Activated naive CD8-positive, alpha-beta T cell treated with anti-CD3 and anti-CD28 coated beads for 36 hours (primary cell): ENCODE measurements around the gene TRAF1. TPM values are rescaled to one million over a fixed set of nuclear protein-coding genes. Genes with fewer than 3 reads are reported as not detected.
A peak's percentile ranks its signal among the peaks of the same experiment; 100 is the strongest.
"Not testable (repeated sequence)": the region's sequence is repeated elsewhere in the genome, so short reads cannot be mapped to it uniquely, and the experiment has no call there.

Experiments
- DNase-seq: peaks from one replicate; pipeline ENCODE4 v3.0.0; 2021
- H3K27ac Mint-ChIP-seq: one replicate; pipeline ENCODE4 v1.8.0; 2022; ENCODE audit warnings: mild to moderate bottlenecking, moderate library complexity, mixed read lengths
- H3K27me3 Mint-ChIP-seq: one replicate; pipeline ENCODE4 v1.8.0; 2022; ENCODE audit warnings: mild to moderate bottlenecking, mixed read lengths
- H3K36me3 Mint-ChIP-seq: one replicate; pipeline ENCODE4 v1.8.0; 2021; ENCODE audit warnings: mild to moderate bottlenecking, mixed read lengths
- H3K4me1 Mint-ChIP-seq: one replicate; pipeline ENCODE4 v1.8.0; 2021; ENCODE audit warnings: mixed read lengths
- H3K4me3 Mint-ChIP-seq: one replicate; pipeline ENCODE4 v1.8.0; 2022; ENCODE audit warnings: mild to moderate bottlenecking, moderate library complexity, mixed read lengths
- H3K9me3 Mint-ChIP-seq: one replicate; pipeline ENCODE4 v1.8.0; 2022; ENCODE audit warnings: mixed read lengths
- total RNA-seq, 2 experiments: library from RNA; stranded (reverse); gene quantifications; one replicate each; pipeline ENCODE4 v1.2.3, GENCODE V29; 2021

The TRAF1 gene, protein sequence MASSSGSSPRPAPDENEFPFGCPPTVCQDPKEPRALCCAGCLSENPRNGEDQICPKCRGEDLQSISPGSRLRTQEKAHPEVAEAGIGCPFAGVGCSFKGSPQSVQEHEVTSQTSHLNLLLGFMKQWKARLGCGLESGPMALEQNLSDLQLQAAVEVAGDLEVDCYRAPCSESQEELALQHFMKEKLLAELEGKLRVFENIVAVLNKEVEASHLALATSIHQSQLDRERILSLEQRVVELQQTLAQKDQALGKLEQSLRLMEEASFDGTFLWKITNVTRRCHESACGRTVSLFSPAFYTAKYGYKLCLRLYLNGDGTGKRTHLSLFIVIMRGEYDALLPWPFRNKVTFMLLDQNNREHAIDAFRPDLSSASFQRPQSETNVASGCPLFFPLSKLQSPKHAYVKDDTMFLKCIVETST
- total RNA-seq = 100 to 1,000 TPM; 169 to 170 TPM

DNA sequence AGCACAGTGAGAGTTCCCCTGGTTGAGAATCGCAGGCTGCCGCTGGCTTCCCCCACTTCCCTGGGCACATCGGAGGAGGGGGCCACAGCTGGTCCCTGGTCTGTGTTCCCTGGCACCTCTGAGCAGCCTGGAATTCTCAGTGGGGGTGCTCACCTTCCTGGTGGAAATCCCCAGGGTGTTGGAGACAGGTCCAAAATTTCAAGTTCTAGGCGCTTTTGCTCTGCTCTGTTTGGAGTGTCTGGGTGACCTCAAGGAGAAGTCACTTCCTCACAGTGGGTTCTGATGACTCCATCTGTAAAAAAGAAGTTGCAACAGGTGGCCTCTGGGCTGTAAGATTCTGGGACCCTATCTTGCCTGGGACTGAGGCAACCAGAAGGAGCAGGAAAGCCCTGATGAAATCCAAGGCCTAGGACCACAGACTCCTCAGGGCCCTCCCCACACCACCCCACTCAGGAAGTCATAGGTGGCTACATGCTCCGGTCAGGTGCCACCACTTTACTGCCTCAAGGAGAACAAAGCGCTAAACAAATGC is at the start of gene TRAF1:
TRAF1 (minus strand) TSS at position 400 of the 532 bp plus-strand sequence. CDS start 721 bp downstream, outside the sequence.
- Mint-ChIP-seq H3K36me3 (peaks cover 71% of the 10 kb centered on the region), H3K27me3 (no peaks in the 10 kb centered on the region), H3K27ac (peak within 1 kb of the TSS; percentile 93), H3K4me1 (peaks cover 75% of the 10 kb centered on the region), H3K4me3 (peak within 1 kb of the TSS; percentile 93), H3K9me3 (peaks cover 1% of the 10 kb centered on the region)
- DNase-seq = no peak

DNA sequence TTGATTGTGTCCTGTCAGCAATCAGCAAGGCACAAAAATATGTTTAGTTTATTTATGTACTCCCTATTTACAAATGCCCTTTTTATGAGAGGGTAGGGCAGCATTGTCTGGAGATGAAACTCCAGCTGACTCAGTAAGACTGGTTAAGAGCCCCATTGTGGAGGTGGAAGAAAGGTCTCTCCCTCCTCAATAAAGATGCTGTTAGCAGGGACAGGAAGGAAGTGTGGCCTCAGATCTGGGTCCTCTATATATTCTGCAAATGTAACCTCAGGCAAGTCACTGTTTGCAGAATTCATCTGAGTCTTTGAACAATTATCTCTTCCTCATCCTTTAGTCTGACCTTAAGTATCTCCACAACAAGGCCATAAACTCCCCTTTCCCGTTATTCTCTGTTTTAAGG is 48.3 kb upstream of the TRAF1 start:
- no peak for DNase-seq

DNA sequence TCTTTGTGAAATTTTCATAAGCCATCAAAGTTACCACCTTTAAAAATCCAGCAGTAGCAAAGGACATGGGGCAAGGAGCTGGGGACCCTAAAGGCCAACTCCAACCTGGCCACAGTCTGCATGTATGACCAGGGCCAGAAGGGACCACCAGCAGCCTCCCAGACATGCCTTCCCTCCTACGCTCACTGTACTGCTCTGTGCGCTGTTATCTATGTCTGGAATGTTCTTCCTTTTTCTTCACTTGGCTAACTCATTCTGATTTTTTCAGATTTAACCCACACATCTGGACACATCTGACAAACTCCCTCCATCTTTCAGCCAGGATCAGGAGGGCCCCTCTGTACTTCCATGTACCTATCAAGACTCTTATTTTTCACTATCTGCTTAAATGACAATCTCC is 47.6 kb upstream of the TRAF1 start:
- Mint-ChIP-seq H3K27ac (no peak overlapping the region), H3K27me3 (no peaks in the 10 kb centered on the region), H3K9me3 (no peaks in the 10 kb centered on the region), H3K36me3 (no peaks in the 10 kb centered on the region), H3K4me3 (no peak overlapping the region), H3K4me1 (peaks cover 19% of the 10 kb centered on the region)
- DNase-seq = no peak

More for the DNA sequence above, 48.3 kb upstream of the TRAF1 start:
- no peak overlapping the region for H3K4me3 Mint-ChIP-seq
- H3K9me3 Mint-ChIP-seq = no peaks in the 10 kb centered on the region
- peak overlapping the region; percentile 50 for H3K27ac Mint-ChIP-seq
- H3K27me3 Mint-ChIP-seq = no peaks in the 10 kb centered on the region
- no peaks in the 10 kb centered on the region for H3K36me3 Mint-ChIP-seq
- H3K4me1 Mint-ChIP-seq = peaks cover 19% of the 10 kb centered on the region

DNA sequence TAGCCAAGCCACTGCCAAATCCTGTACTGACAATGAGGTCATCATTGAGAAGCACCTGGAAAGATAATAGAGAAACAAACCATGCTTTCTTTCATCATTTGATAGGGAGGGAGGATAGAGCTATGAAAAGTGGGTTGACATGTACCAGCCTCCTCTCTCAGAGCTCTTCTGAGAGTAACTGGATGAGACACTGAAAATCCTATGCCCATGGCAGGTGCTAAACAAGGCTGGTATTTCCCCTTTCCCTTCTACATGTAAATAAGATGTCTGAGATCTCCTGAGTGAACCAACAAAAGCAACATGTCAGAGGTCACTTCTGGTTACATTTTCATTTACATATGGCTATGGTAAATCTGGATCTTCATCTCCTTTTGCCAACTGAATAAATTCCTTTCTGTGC is 45.3 kb upstream of the TRAF1 start:
- H3K27ac Mint-ChIP-seq = no peak overlapping the region
- peaks cover 19% of the 10 kb centered on the region for H3K4me1 Mint-ChIP-seq
- DNase-seq = no peak
- no peak overlapping the region for H3K4me3 Mint-ChIP-seq
- H3K9me3 Mint-ChIP-seq = no peaks in the 10 kb centered on the region
- H3K27me3 Mint-ChIP-seq = no peaks in the 10 kb centered on the region
- H3K36me3 Mint-ChIP-seq = no peaks in the 10 kb centered on the region

DNA sequence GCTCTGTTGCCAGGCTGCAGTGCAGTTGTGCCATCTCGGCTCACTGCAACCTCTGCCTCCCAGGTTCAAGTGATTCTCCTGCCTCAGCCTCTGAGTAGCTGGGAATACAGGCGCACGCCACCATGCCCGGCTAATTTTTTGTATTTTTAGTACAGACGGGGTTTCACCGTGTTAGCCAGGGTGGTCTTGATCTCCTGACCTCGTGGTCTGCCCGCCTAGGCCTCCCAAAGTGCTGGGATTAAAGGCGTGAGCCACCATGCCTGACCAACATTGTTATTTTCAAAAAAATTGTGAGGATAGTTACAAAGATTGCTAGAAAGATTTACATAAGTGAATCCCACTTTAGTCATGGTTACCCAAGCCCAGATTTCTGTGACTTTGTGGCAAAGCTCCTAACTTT is 44.9 kb upstream of the TRAF1 start:
- not testable (repeated sequence) for H3K4me3 Mint-ChIP-seq, H3K36me3 Mint-ChIP-seq

DNA sequence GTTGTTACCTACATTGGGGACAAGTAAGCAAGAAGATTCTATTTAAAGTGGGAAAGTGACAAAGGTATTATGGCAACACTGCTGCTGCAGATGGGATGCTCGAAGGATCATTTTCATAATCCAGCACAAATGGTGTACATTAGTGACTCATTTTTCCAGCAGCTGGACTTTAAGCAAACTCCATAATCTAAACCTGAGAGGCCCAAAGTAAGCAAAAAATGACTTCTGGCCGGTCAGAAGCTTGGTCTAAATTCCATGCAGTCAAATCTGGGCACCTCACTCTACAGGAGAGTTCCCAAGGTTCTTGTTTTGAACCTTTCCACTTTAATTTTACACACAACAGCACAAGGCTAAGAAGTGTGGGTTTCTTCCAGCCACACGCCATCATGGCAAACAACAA is 43.6 kb upstream of the TRAF1 start:
- H3K9me3 Mint-ChIP-seq = no peaks in the 10 kb centered on the region
- peaks cover 16% of the 10 kb centered on the region for H3K4me1 Mint-ChIP-seq
- no peaks in the 10 kb centered on the region for H3K36me3 Mint-ChIP-seq
- no peaks in the 10 kb centered on the region for H3K27me3 Mint-ChIP-seq
- no peak overlapping the region for H3K27ac Mint-ChIP-seq
- DNase-seq = no peak
- H3K4me3 Mint-ChIP-seq = no peak overlapping the region

More for the DNA sequence above, 44.9 kb upstream of the TRAF1 start:
- not testable (repeated sequence) for H3K27me3 Mint-ChIP-seq, DNase-seq, H3K27ac Mint-ChIP-seq, H3K9me3 Mint-ChIP-seq
- peaks cover 19% of the 10 kb centered on the region for H3K4me1 Mint-ChIP-seq

DNA sequence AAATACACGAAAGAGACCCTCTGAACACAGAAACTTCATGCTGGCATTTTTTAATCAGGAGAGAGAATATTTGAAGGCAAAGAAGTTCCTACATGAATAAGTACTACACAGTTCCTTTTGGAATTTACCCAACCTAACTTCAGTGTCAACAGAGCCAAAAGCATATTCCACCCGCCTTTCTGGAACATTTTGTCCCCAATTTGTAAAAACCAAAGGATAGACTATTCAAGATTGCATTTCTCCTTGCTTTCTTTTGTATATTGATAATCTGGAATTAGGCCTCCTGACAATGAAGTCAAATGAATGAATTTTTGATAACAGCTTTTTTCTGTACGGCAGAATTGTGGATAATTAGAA is 39.4 kb upstream of the TRAF1 start:
- no peak for DNase-seq
- Mint-ChIP-seq H3K36me3 (no peaks in the 10 kb centered on the region), H3K27me3 (no peaks in the 10 kb centered on the region), H3K27ac (no peak overlapping the region), H3K4me1 (no peaks in the 10 kb centered on the region), H3K9me3 (no peaks in the 10 kb centered on the region), H3K4me3 (no peak overlapping the region)

DNA sequence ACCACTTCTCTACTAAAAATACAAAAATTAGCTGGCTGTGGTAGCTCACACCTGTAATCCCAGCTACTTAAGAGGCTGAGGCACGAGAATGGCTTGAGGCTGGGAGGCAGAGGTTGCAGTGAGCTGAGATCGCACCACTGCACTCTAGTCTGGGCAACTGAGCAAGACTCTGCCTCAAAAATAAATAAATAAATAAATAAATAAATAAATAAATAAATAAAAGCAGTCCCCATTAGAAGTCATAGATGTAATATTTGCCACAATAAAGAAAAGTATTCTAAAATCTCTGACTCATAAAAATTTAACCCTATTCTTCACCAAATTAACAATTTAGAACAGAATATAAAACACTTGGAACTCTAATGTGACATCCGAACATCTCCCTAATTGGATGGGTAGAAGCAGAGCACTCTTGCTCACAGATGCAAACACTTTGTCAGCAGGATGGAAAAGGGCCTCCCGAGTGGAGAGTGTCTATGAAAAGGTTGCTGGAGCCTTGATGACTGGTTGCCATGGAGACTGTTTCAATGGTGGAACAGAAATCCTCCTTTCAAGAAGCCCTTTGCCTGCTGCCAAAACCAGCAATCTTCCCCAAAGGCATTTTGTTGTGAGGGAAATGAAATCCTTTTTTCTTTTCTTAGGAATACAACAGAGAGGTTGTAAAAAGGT is 38.9 kb upstream of the TRAF1 start:
- no peak overlapping the region for H3K4me3 Mint-ChIP-seq
- no peaks in the 10 kb centered on the region for H3K9me3 Mint-ChIP-seq
- no peak overlapping the region for H3K27ac Mint-ChIP-seq
- no peak for DNase-seq
- no peaks in the 10 kb centered on the region for H3K36me3 Mint-ChIP-seq
- no peaks in the 10 kb centered on the region for H3K27me3 Mint-ChIP-seq
- no peaks in the 10 kb centered on the region for H3K4me1 Mint-ChIP-seq

DNA sequence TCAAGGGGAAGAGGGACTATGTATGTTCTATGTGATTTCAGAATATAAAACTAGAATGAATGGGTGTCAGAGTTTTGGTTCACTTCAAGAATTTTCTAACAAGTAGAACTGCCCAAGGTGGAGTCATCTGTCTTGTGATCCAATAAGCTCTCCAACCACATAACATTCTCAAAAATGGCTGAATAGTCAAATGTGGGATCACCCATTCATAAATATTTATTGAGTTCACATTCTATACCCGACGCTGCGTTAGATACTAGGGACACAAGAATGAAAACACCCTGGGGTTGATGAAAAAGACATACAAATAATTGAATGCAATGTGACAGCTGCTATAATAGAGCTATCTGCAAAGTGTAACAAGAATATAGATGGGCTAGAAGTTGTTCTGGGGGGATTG is 35.3 kb upstream of the TRAF1 start:
- Mint-ChIP-seq H3K4me1 (no peaks in the 10 kb centered on the region), H3K27me3 (no peaks in the 10 kb centered on the region), H3K9me3 (no peaks in the 10 kb centered on the region), H3K27ac (no peak overlapping the region), H3K36me3 (no peaks in the 10 kb centered on the region), H3K4me3 (no peak overlapping the region)
- DNase-seq = no peak

DNA sequence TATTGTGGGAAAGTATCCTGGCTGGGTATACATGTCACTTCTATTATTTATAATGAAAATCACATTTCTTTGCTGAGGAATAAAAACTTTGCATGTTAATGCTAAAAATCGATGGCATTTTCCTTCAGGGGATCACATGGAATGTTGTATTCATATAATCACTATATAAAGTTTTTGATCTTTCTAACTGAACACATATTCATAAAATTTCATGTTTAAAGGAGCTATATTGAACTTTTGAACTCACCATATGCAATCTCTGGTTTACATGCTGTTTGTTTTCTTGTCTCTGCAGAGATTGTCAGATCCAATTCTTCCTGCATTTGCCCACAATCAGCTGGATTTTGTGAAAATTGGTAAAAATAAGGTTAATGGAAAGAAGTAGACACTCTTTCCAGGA is 33.4 kb upstream of the TRAF1 start:
- H3K27ac Mint-ChIP-seq = no peak overlapping the region
- no peak for DNase-seq
- no peaks in the 10 kb centered on the region for H3K36me3 Mint-ChIP-seq
- H3K4me3 Mint-ChIP-seq = no peak overlapping the region
- H3K4me1 Mint-ChIP-seq = no peaks in the 10 kb centered on the region
- no peaks in the 10 kb centered on the region for H3K9me3 Mint-ChIP-seq
- no peaks in the 10 kb centered on the region for H3K27me3 Mint-ChIP-seq

DNA sequence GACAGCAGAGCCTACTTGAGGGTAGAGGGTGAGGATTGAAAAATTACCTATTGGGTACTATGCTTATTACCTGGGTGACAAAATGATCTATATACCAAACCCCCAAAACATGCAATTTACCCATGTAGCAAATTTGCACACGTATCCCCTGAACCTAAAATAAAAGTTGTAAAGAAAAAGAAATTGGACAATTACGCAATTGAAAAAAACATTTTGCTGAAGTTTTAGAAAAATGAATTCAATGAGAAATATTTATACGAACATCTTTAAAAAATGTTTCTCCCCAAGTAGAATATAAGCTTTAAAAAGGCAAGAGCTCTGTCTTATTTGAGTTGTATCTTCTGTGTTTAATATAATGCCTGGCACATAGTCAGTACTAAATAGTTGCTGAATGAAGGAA is 30.3 kb upstream of the TRAF1 start:
- no peaks in the 10 kb centered on the region for H3K4me1 Mint-ChIP-seq
- H3K27ac Mint-ChIP-seq = no peak overlapping the region
- no peaks in the 10 kb centered on the region for H3K9me3 Mint-ChIP-seq
- H3K27me3 Mint-ChIP-seq = no peaks in the 10 kb centered on the region
- no peaks in the 10 kb centered on the region for H3K36me3 Mint-ChIP-seq
- DNase-seq = no peak
- no peak overlapping the region for H3K4me3 Mint-ChIP-seq

DNA sequence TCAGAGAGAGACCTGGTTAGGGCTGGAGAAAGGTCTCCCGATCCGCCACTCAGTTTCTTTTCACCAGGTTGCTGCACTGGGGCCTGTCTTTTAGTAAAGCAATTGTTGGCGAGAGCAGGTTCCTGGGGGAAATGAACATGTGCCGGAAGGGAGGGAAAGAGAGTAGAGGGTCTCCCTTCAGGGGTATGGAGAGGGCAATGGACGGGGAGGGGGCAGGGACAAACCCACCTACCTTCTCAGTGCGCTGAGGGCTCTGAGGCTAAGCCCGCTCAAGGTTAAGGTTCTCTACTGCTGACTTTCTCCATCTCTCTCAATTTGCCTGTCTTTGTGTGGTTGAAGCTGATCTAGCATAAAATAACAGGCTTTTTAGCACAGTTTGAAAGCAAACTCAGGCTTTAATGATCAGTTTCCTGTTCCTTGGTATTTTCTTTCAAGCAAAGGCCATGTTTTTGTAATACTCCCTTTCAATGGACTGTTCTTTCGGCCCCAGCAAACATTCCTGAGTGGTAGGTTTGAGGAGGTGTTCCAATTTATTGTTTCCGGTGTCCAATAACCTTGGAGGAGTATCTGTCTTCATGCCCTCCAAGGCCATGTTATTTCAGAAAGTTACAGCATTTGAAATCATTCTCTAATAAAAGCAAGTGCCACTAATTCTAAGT is 25.5 kb upstream of the TRAF1 start:
- no peak overlapping the region for H3K4me3 Mint-ChIP-seq
- no peak overlapping the region for H3K27ac Mint-ChIP-seq
- H3K9me3 Mint-ChIP-seq = no peaks in the 10 kb centered on the region
- no peak for DNase-seq
- H3K36me3 Mint-ChIP-seq = no peaks in the 10 kb centered on the region
- H3K4me1 Mint-ChIP-seq = no peaks in the 10 kb centered on the region
- H3K27me3 Mint-ChIP-seq = no peaks in the 10 kb centered on the region

DNA sequence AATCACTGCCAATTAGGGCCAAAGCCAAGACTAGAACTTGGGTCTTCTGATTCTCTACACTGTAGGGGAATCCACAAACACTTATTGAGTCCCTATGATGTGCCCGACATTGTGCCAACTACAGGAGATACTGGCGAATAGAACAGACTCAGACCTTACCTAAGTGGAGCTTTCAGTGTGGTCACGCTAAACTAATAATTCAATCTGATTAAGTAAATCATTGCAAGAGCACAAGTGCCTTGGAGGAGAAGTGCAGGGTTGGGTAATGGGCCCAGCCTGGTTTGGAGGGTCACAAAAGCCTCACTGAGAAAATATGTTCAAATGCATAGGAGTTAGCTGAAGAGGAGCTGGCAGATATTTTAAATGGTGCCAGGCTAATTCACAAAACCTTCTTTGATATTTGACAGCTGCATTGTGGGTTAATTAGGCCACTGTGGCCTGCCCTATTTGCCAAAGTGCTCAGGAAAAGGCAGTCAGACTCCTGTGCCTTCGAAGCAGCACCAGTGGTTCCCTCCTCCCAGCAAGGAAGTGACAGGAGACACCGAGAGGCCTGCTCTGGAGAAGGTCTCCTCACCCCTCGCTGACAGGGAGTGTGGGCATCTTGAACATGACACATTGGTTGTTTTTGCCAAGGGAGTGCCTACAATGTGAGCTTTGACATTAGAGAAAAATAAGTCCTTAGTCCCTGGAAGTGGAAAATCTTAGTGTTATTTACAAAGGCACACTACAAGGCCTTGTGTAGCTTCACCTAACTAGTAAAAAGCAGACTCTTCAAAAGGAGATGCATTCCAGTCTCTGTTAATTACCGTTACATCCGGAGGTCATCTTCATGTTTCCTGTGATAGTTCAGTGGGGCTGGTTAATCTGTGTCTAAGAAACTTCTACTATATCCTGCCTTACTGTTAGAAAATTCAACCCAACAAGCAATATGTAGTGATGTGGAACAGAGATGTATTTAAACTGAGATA is 24.1 kb upstream of the TRAF1 start:
- Mint-ChIP-seq H3K4me1 (no peaks in the 10 kb centered on the region), H3K27me3 (no peaks in the 10 kb centered on the region), H3K4me3 (no peak overlapping the region), H3K36me3 (no peaks in the 10 kb centered on the region), H3K9me3 (no peaks in the 10 kb centered on the region), H3K27ac (no peak overlapping the region)
- no peak for DNase-seq

DNA sequence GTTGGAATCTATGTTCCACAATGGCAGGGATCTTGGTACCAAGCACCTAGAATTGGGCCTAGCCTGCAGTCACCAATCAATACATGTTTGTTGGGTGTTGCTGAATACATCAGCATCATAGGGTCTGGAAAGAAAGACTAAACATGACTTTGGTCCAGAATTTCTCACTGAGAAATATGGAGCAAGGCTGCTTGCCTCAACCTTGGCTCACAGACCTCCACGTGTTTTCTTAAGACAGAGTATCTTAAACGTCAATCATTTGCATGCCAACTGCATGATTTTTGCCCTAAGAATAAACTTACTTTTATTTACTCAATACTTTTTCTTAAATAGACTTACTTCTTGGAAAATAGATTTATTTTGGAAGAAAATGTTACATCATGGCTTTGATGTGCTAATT is 22.7 kb upstream of the TRAF1 start:
- no peaks in the 10 kb centered on the region for H3K27me3 Mint-ChIP-seq
- no peak overlapping the region for H3K27ac Mint-ChIP-seq

More for the DNA sequence above, 22.7 kb upstream of the TRAF1 start:
- Mint-ChIP-seq H3K4me3 (no peak overlapping the region), H3K4me1 (no peaks in the 10 kb centered on the region), H3K36me3 (no peaks in the 10 kb centered on the region), H3K9me3 (no peaks in the 10 kb centered on the region)
- no peak for DNase-seq
